ENCODE data around the gene CFLAR.

DNA sequence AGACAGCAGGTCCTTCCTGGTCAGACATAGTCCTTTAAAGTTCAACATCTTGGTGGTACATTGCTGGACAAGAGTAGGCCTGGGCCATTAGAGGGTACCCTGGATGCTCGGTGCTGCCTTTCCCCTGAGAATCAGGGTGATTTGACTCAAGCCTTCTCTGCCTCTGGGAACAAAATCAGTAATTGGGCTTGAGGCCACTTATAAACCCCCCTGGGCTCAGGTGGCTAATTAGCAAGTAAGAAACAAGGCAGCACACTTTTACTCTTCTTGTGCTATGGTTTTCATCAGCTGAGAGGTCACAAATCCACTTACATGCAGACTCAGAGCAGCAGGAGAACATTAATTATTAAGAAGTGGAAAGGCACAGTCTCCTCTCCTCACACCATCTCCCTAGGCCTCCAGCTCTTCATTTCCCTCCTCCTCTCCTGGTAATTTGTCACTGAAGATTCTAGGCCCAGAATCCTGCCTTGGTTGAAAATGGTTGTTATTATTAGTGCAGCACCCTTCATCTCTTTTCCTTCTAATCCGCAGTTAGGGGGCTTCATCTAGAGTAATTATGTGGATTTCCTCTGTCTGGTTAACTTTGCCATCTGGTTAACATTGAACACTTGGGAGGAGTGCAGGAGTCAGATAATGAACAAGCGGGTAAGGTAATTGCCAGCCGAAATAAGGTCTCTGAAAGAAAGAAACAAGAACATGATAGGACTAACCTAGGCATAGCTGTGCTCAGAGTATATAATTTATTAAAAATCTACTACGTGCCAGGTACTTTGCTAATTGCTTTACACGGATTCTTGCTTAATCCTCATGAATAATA is 37.2 kb downstream of the CFLAR start:
- TF ChIP-seq HDAC6 (IDR thresholded peaks at IDR 0.05; ENCODE audit: low read depth, low read length) (no peak), ZSCAN25 (CRISPR knock-in tag; IDR thresholded peaks at IDR 0.05) (no peak), ZFX (CRISPR knock-in tag; IDR thresholded peaks at IDR 0.05; ENCODE audit: low read depth) (no peak), CBX2 (IDR thresholded peaks at IDR 0.05; ENCODE audit: low read depth, low read length) (no peak), CBX2 (CRISPR knock-in tag; IDR thresholded peaks at IDR 0.05; ENCODE audit: low read depth) (no peak), TARDBP (CRISPR knock-in tag; IDR thresholded peaks at IDR 0.05) (no peak), ZBTB1 (CRISPR knock-in tag; IDR thresholded peaks at IDR 0.05; ENCODE audit: borderline replicate concordance) (no peak)
